NCI-H510A (cell line): ENCODE results near the gene HMGB2.

Source experiments
- DNase-seq: peaks from one replicate; lab custom pipeline; 2025; lab: John Stamatoyannopoulos, UW

The HMGB2 gene

GRCh38 chr4:173288698-173289352 lies 45.3 kb downstream of the HMGB2 start:
- DNase-seq, result no peak

- DNase-seq, result no peak
Observed at GRCh38 chr4:173288296-173288695, 45.9 kb downstream of the HMGB2 start.

GRCh38 chr4:173287486-173287885 lies 46.7 kb downstream of the HMGB2 start:
- DNase-seq, result no peak

- DNase-seq, result no peak
Observed at GRCh38 chr4:173284463-173284862, 49.7 kb downstream of the HMGB2 start.

GRCh38 chr4:173282626-173283025 lies 51.5 kb downstream of the HMGB2 start:
- no peak for DNase-seq

GRCh38 chr4:173282256-173282562 lies 51.9 kb downstream of the HMGB2 start:
- no peak for DNase-seq

- no peak for DNase-seq
Observed at GRCh38 chr4:173281406-173282255, 52.5 kb downstream of the HMGB2 start.
